T follicular helper cell (primary cell): ENCODE results near the gene NHERF2.

Source experiments
- DNase-seq: peaks from one replicate; pipeline ENCODE4 v3.0.0-alpha.2; 2020; ENCODE audit warnings: low read depth

NHERF2 gene

GRCh38 chr16:1991135-1991551, 35.6 kb upstream of the NHERF2 start:
- DNase-seq: peak; percentile 29

- no peak for DNase-seq
These were observed 35.1 kb upstream of the NHERF2 start for GRCh38 chr16:1991588-1991947.

DNA sequence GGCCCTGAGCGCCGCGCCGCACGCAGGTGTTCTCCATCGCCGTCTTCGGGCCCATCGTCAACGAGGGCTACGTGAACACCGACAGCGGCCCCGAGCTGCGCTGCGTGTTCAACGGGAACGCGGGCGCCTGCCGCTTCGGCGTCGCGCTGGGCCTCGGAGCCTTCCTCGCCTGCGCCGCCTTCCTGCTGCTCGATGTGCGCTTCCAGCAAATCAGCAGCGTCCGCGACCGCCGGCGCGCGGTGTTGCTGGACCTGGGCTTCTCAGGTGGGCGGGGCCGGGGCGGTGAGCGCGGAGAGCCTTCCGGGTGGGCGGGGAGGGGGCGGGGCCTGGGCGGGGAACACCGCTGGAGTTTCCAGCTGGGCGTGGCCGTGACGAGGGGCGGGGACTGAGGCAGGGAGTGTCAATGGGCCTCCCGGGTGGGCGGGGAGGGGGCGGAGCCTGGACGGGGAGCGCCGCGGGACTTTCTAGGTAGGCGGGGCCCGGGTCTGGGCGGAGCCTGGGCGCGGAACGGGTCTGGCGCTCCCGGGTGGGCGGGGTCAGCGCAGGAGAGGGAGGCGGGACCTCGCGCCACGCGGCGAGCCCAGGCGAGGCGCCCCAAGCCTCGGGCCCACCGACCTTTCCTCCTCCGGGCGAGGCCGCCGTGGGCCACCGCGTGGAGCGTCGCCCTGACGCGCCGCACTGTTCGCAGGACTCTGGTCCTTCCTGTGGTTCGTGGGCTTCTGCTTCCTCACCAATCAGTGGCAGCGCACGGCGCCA, 34.6 kb upstream of the NHERF2 start:
- DNase-seq: peak; percentile 99

GRCh38 chr16:1992704-1993317, 33.9 kb upstream of the NHERF2 start:
- DNase-seq: no peak

DNA sequence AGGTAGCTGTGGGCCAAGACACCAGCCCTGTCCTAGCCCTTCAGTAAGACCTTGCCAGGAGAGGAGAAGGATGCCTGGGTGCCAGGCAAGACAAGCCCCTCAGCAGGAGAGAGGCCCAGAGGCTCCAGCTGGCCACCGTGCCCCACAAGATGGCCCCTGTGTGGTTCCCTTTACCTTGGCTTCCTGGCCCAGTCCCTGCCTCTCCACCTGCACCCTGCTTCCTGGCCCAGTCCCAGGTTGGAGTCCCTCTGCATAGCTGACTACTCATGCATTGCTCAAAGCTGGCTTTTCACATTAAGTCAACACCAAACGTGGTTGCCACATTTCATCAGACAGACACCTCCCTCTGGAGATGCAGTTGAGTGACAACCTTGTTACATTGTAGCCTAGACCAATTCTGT, 33.0 kb upstream of the NHERF2 start:
- DNase-seq: no peak

DNA sequence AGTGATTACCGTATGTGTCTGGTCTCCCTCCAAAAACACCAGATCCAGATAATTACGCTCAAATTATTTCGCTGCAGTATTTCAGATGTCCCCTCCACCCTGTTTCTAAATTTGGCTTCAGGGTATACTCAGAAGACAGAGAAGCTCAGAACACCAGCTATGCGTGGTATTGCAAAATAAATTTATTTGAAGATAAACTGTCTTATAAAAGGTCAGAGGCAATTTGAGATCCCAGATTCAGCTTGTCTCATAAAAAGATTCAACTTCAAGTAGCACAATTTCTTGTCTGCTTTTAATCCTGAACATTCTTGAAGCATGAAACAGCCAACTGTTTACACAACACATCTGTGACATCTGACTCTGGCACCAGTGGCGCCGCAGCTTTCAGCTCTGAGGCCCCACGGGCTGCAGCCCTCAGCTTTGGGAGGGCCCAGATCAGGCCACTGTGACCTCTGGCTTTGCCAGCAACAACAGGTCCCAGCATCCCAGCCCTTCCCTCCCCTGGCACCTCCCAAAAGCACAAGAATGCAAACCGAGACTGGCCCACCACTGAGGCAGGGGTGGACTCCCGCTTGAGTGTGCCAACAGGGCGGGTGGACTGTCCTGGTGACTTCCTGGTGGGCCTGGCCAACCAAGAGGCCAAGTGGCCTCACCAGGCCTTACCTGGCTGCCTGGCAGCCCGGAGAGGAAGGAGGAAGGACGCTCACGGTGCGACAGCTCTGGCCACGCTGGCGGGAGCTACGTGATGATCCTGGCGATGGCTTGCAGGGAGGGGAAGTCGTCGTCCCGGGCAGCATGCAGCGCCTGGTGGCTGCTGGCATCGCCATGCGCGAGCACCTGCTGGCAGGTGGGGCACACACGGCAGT, 29.0 kb upstream of the NHERF2 start:
- DNase-seq: no peak

- no peak for DNase-seq
These were observed 28.3 kb upstream of the NHERF2 start for GRCh38 chr16:1998360-1998835.

DNA sequence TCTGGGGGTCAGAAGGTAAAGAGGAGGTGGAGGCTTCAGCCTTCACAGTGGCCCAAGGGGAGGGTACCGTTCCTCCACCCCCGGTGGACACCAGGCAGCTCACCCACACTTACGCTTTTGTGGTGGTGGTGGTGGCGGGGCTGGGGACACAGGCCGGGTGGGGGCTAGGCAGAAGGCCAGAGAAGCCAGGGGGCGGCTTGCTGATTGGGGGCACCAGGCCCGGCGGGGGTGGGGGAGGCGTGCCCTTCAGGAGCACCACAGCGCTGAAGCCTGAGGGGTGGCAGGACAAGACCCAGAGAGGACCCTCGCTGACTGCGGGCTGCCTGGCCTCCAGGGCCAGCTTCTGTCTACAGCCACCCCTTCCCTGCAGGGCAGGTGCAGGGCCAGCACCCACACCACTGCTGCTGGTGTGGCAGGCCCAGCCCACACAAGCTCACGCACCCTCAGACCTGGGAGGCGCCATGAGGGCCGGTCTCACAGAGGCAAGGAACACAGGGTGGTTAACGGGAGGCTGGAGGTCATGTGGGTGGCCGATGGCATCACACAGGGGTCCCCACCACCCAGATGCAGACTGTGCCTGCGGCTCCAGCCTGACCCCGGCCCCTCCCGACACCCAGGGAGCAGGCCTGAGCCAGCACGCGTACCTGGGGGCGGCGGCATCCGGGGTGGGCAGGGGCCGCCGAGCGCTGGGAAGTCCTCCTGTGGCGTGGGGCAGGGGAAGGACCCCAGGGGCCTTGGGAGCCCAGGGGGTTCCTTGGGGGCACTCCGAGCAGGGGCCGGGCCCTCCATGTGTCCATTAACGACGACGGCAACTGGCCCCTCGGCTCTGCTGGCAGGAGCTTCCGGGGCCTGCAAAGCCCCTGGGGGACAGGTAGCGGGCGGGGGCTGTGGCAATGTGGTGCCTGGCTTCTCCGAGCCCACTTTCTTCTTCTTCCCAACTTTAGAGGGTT, 27.6 kb upstream of the NHERF2 start:
- no peak for DNase-seq

DNA sequence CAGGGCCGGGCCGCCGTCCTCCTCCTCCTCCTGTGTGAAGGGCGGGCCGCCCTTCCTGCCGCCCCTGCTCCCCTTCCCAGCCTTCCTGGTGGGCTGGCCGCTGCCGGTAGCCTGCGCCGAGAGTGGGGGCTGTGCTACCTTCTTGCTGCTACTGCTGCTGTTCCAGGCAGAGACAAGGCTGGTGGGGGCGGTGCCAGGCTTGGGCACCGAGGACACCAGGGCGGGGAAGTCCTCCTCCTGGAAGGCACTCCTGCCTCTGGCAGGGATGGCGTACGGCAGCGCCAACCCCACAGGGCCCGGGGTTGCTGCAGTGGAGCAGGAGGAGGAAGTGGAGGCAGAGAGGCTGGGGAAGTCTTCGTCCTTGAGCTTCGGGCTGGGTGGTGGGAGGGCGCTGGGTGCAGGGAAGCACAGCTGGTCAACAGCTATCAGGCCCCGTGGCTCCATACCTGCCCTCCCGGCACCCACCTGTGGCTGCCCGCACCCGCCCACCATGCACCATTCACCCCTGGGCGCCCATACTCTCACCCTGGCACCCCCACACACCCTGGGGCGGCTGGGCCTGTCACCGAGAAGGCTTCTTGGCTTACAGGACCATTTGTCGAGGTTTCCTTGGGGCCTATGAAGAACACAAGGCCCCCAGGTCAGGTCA, 26.7 kb upstream of the NHERF2 start:
- no peak for DNase-seq

DNA sequence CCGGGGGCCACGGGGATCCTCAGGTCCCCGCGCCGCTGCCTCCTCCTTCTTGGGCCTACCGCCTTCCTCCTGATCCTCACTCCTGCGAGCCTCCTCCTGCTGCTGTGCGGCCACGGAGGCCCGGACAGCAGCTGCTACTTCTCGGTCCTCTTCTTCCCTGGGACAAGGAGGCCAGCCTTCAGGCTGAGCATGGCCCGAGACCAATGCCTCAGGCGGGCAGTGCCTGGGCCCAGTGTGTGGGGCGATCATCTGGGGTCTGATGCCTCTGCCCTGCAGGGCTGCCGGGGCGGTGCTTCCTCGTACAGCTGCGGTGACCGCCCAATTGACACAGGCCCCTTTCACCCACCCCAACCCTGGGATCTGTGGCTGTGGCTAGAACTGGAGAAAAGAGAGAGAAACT, 25.7 kb upstream of the NHERF2 start:
- DNase-seq: no peak

DNA sequence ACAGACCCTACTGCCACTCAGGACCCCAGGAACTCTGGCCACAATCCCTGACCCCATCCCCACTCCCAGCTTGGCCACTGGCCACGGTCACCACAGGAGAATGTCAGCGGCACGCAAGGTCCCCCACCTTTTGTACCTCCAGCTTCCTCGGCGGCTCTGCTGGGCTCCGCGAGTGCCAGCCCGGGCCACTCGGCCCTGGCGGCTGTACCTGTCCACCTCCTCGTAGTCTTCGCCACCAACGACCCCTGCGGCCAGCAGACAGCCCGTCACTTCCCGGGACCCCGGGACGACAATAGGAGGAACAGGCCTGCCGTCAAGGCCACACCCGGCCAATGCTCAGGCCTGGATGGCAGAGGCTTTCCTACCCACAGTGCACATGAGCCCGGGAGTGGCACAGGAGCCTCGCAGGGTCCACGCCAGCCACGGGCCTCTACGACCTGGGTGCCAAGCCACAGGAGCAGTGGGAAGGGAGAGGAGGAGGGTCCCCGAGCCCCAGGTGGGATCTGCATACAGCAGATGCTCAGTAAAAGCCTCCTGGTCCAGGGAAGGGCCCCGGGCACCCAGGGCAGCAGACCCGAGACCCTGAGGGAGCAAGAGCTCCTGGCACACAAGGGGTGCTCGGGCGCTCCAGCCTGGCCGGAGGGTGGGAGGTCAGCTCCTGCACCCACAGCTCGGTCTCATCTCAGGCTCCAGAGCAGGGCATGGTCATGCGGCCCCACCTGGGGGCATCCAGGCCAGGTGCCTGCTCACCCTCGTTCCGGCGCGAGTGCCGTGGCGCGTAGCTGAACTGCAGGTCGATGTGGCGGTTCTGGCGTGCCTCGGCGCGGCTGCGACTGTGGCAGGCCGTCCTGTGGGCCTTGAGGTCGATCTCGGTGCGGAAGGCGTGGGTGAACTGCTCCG, 25.0 kb upstream of the NHERF2 start:
- DNase-seq: no peak

DNA sequence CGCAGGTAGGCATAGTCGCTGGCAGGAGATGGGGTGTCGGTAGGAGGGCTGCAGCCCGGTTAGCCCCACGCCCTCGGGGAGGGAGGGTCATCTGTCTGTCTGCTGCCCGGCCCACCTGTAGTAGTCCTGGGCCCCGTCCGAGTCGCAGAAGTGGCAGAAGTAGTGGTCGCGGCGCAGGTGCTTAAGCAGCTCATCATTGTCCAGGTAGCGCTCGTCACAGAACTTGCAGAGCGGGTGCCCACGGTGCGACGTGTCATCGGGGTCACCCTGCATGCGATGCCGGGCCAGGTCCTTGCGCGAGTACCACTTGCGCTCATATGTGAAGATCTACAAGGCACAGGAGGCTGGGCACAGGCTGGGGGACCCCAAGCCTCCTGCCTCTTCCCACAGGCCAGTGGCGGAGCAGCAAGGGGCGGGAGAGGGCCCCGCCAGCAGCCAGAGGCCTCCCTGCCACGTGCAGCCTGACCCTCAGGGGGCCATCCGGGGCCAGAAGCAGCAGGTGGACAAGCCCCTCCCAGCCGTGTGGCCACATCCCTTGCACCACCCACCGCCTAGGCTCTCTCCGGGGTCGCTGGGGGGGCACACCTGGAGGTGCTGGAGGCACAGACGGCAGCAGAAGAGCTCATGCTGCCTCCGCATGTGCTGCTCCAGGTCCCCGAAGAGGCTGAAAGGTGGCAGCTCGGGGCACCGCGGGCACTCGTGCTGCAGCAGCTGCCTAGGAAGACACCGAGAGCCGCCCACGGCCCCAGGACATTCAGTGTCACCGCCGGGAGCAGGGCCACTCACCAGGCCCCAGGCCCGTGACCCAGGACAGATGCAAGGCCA, 24.1 kb upstream of the NHERF2 start:
- no peak for DNase-seq

- no peak for DNase-seq
These were observed 23.4 kb upstream of the NHERF2 start for GRCh38 chr16:2003231-2003826.

DNA sequence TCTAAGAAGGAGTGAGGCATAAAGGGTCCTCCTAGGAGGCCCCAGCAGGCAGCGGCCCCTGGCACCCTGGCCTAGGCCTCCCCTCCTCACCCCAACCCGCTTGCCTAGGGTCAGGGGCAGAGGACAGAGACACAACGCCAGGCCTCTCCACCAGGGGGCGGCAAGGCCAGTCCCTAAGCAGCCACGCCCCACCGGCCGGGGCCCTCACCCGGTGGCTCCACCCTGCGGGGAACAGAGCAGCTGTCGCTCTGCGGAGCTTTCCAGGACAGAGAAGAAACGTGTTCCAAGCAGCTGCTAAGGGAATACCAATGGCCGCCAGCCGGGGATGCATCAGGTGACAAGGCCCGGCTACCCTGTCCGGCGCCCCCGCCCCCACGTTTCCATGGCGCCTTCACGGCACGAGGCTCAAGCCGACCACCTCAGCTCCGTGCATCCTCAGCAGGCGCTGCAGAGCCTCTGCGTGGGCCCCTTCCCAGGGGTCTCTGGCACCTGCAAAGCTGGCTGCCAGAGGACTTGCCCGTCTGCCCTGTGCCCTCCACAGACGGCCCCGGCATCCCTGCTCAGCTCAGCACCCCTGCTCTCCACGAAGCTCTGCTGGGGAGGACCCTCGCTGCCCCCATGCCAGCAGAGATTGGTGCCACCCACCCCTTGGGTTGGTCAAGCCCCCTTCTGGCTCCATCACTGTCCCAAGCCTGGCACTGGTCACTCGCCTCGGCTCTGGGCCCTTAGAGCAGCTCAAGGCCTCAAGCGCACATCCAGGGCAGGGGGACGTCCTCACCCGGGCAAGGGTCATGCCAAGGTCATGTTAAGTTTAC, 22.7 kb upstream of the NHERF2 start:
- DNase-seq: peak; percentile 82

GRCh38 chr16:2004795-2005517, 21.7 kb upstream of the NHERF2 start:
- no peak for DNase-seq

DNA sequence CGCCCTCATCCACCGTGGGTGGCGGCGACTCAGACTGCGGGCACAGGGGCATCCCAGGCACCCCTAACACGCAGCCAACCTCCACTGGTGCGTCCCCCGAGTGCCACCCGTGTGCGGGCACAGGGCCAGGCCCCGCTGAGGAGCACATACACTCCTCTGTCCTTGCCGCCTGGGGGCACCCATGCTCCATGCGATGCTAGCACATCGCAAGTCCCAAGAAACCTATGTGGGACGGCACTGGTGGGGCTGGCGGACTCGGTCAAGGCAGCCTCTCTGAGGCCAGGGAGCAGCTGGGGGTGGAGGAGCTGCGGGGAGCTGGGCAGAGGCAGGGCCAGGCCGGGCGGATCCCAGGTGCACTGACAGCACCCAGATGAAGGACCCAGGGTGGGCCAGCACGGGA, 21.1 kb upstream of the NHERF2 start:
- DNase-seq: no peak

DNA sequence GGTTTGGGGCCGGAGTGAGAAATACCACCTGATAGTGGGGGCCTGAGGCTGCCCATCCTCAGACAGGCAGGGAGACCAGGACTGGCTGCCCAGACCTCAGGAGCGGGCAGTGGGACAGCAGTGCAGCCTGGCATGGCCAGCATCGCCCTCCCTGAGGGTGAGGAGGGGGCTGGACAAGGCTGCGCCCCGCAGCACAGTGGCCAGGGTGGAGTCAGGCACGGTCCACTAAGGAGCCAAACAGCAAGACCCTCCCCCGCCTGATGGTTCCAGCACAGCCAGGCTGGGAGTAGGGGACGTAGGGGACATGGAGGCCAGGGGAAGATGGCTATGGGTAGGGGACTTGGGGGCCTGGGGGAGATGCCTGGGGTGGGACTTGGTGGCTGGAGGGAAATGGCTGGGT, 20.4 kb upstream of the NHERF2 start:
- no peak for DNase-seq
